ENCODE data around the gene SMARCB1. TPM values are rescaled to one million over a fixed set of nuclear protein-coding genes. Genes with fewer than 3 reads are reported as not detected.

SMARCB1 gene
- total and polyA plus RNA-seq, 2 donors (not counting 1 experiment from before 2014, with no cell fraction given): 179 to 190 TPM

GRCh38 chr22:23790819-23791737 lies 4.3 kb downstream of the SMARCB1 start:
- Histone ChIP-seq H3K4me1 (ENCODE audit: control insufficient read depth in 2 of 2, insufficient read depth in 2 of 2, low read length in 2 of 2) (peaks cover 36 to 45% of the 10 kb centered on the region in 2 donors), H3K9ac (ENCODE audit: low read length) (no peak overlapping the region), H3K27me3 (replicated peaks in 1 of 4; ENCODE audit: control extremely low read depth in 1 of 4, control insufficient read depth in 3 of 4, insufficient read depth in 4 of 4, low read length in 3 of 4) (no peaks in the 10 kb centered on the region), H3K9me3 (ENCODE audit: control extremely low read depth in 1 of 3, control insufficient read depth in 2 of 3, insufficient read depth in 1 of 3, low read length in 2 of 3) (no peaks in the 10 kb centered on the region), H3K27ac (ENCODE audit: low read length in 2 of 2) (no peak overlapping the region), H3K4me2 (replicated peaks; ENCODE audit: low read depth, low read length, poor library complexity, severe bottlenecking) (no peak overlapping the region), H2AFZ (ENCODE audit: insufficient read depth, low read depth, low read length, poor library complexity, severe bottlenecking) (no peak overlapping the region), H3K79me2 (ENCODE audit: control insufficient read depth, insufficient read depth, low read length) (peaks cover 70% of the 10 kb centered on the region), H3K4me3 (ENCODE audit: control extremely low read depth in 1 of 5, extremely low read depth in 1 of 5, insufficient read depth in 1 of 5, low read depth in 2 of 5, low read length in 4 of 5) (no peak overlapping the region), H3K36me3 (replicated peaks in 1 of 2; ENCODE audit: control extremely low read depth in 1 of 2, control insufficient read depth in 1 of 2, extremely low read depth in 1 of 2, insufficient read depth in 2 of 2, low read length in 1 of 2) (peaks cover 0 to 39% of the 10 kb centered on the region in 2 experiments), H4K20me1 (ENCODE audit: control insufficient read depth, insufficient read depth, low read length, poor library complexity, severe bottlenecking) (peaks cover 59% of the 10 kb centered on the region)
- H3K4me1 Mint-ChIP-seq: peaks cover 40% of the 10 kb centered on the region
- DNase-seq: no peak
- CTCF ChIA-PET: no interaction called here
- WGBS (ENCODE audit: insufficient coverage): 96% methylated on average over 7 of the region's 11 CpGs
- no peak for TF ChIP-seq EZH2 (IDR thresholded peaks at IDR 0.05; ENCODE audit: borderline replicate concordance, insufficient read depth, low read depth, low read length, poor library complexity, severe bottlenecking)
- TF ChIP-seq CTCF (IDR thresholded peaks at IDR 0.05): no peak
- intact Hi-C loops (cut with micrococcal nuclease): no loop called here
- H3K27me3 Mint-ChIP-seq: no peaks in the 10 kb centered on the region
- H3K9me3 Mint-ChIP-seq (ENCODE audit: insufficient read depth): no peaks in the 10 kb centered on the region
- H3K4me3 Mint-ChIP-seq: no peak overlapping the region
- H3K27ac Mint-ChIP-seq: peak overlapping the region; percentile 37
- POLR2A ChIA-PET: no interaction called here
- no peak for ATAC-seq (ENCODE audit: low read depth)
